Neuronal stem cell (in vitro differentiated cells): ENCODE measurements around the gene C20orf173.

Source experiments
- DNase-seq: peaks from one replicate; pipeline ENCODE4 v3.0.0-alpha.2; 2013; ENCODE audit warnings: low spot score
- H2AFZ ChIP-seq: one replicate; pipeline ENCODE4 v1.6.1; 2013; ENCODE audit warnings: mild to moderate bottlenecking, low read length, inconsistent platforms
- H2AK5ac ChIP-seq: 2 replicates; pipeline ENCODE4 v1.6.1; 2013; ENCODE audit warnings: low read depth, mild to moderate bottlenecking, inconsistent platforms, low read length, moderate library complexity, mixed read lengths
- H2BK120ac ChIP-seq: 2 replicates; pipeline ENCODE4 v1.6.1; 2013; ENCODE audit warnings: low read depth, mild to moderate bottlenecking, inconsistent platforms, low read length, moderate library complexity, mixed read lengths
- H2BK12ac ChIP-seq: one replicate; pipeline ENCODE4 v1.6.1; 2013; ENCODE audit warnings: low read length, inconsistent platforms
- H2BK15ac ChIP-seq: 2 replicates; pipeline ENCODE4 v1.6.1; 2013; ENCODE audit warnings: mild to moderate bottlenecking, low read length, inconsistent platforms, mixed read lengths
- H2BK5ac ChIP-seq: one replicate; pipeline ENCODE4 v1.6.1; 2013; ENCODE audit warnings: inconsistent platforms, mild to moderate bottlenecking, low read length, moderate library complexity
- H3K14ac ChIP-seq: one replicate; pipeline ENCODE4 v1.6.1; 2013; ENCODE audit warnings: low read length, inconsistent platforms
- H3K18ac ChIP-seq: 2 replicates; pipeline ENCODE4 v1.6.1; 2013; ENCODE audit warnings: low read length, inconsistent platforms
- H3K23ac ChIP-seq: 2 replicates; pipeline ENCODE4 v1.6.1; 2013; ENCODE audit warnings: low read depth, mild to moderate bottlenecking, mixed read lengths, low read length, inconsistent platforms; ENCODE audit not compliant: poor library complexity
- H3K27ac ChIP-seq: replicated peaks from 3 replicates; pipeline ENCODE4 v1.5.1; 2013; ENCODE audit warnings: low read length, inconsistent platforms
- H3K27me3 ChIP-seq, 3 experiments: 2 replicates each; pipeline ENCODE4 v1.6.1; 2013; ENCODE audit warnings: low read length in 3 of 3, mild to moderate bottlenecking in 2 of 3, inconsistent platforms in 1 of 3, low read depth in 1 of 3, mixed read lengths in 1 of 3, moderate library complexity in 1 of 3; ENCODE audit not compliant: control insufficient read depth in 3 of 3, insufficient read depth in 3 of 3
- H3K36me3 ChIP-seq, 2 donors: replicated peaks in 1 of 2; 2 replicates each; pipeline ENCODE4 v1.6.1; 2013; ENCODE audit warnings: low read length in 2 of 2; ENCODE audit not compliant: control insufficient read depth in 2 of 2, insufficient read depth in 2 of 2
- H3K4ac ChIP-seq: 2 replicates; pipeline ENCODE4 v1.6.1; 2013; ENCODE audit warnings: inconsistent platforms, mild to moderate bottlenecking, low read length, moderate library complexity
- H3K4me1 ChIP-seq, 2 donors: 1 replicate in 1 of 2; 2 replicates in 1 of 2; pipeline ENCODE4 v1.6.1; 2013; ENCODE audit warnings: low read length in 2 of 2, low read depth in 1 of 2; ENCODE audit not compliant: control insufficient read depth in 2 of 2, insufficient read depth in 1 of 2
- H3K4me2 ChIP-seq: one replicate; pipeline ENCODE4 v1.6.1; 2013; ENCODE audit warnings: mild to moderate bottlenecking, low read length, inconsistent platforms; ENCODE audit not compliant: insufficient read depth, poor library complexity, severe bottlenecking
- H3K4me3 ChIP-seq, 2 donors: 2 replicates each; pipeline ENCODE4 v1.5.1; 2013; ENCODE audit warnings: low read length in 2 of 2, mild to moderate bottlenecking in 2 of 2, inconsistent platforms in 1 of 2, moderate library complexity in 1 of 2
- H3K79me1 ChIP-seq: one replicate; pipeline ENCODE4 v1.6.1; 2013; ENCODE audit warnings: low read depth, mild to moderate bottlenecking, inconsistent platforms, low read length, moderate library complexity
- H3K9ac ChIP-seq: one replicate; pipeline ENCODE4 v1.6.1; 2013; ENCODE audit warnings: mild to moderate bottlenecking, low read depth, low read length, inconsistent platforms; ENCODE audit not compliant: poor library complexity
- H3K9me3 ChIP-seq, 2 donors: replicated peaks in 1 of 2; 2 replicates each; pipeline versions ENCODE3 to v1.6.1; 2013; ENCODE audit warnings: low read length in 2 of 2, mild to moderate bottlenecking in 2 of 2, inconsistent platforms in 1 of 2, low read depth in 1 of 2, mixed read lengths in 1 of 2, moderate library complexity in 1 of 2; ENCODE audit not compliant: control insufficient read depth in 2 of 2, insufficient read depth in 1 of 2
- H4K8ac ChIP-seq: one replicate; pipeline ENCODE4 v1.6.1; 2013; ENCODE audit warnings: low read depth, mild to moderate bottlenecking, inconsistent platforms, low read length, moderate library complexity
- H4K91ac ChIP-seq: one replicate; pipeline ENCODE4 v1.6.1; 2013; ENCODE audit warnings: low read length, low read depth, mild to moderate bottlenecking, inconsistent platforms; ENCODE audit not compliant: poor library complexity
- WGBS, 2 donors: extraction: QIAGEN DNeasy Blood & Tissue Kit; methylation state at CpG; one replicate each; pipeline ENCODE4 v1.1.7; 2013; ENCODE audit warnings: missing lambda C conversion rate in 2 of 2, mixed read lengths in 1 of 2; ENCODE audit not compliant: insufficient read length in 2 of 2, insufficient replicate concordance in 1 of 2; ENCODE audit errors: extremely low coverage in 2 of 2; 5-methylcytosine and 5-hydroxymethylcytosine counted together

C20orf173 gene

DNA sequence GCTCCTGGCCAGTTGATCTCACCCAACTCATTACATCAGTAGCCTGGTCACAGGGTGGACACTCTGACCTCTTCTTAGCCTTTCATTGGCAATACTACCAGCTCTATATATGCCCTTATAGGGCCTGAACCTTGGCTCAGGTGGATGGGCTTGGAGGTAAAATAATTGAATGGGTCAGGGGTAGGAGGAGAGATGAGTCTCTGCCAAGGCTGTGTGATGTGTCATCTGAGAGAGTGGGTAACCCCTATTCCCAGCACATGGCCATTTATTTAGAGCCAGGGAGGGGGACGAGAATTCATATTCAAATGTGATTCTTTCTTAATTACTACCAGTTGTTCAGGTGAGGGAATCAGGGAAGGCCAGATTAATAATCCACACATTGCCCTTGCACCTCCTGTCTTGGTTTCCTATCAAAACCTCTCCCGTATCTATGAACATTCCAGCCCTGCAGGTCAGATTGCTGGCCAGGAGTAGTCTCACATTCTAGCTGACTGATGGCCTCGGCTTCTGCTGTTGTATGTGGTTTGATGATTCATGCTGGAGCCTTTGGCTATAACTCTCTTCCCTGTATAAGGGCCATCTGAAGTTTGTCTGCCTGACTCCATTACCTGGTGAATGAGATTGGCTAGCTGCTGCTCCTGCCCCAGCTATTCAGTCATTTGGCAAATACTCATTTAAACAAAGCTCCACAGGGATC, 13.4 kb downstream of the C20orf173 start:
- H3K4me1 ChIP-seq = no peaks in the 10 kb centered on the region
- no peak overlapping the region for H2BK15ac ChIP-seq
- H3K79me1 ChIP-seq = no peaks in the 10 kb centered on the region
- H3K4ac ChIP-seq = no peak overlapping the region
- DNase-seq = no peak
- no peak overlapping the region for H4K91ac ChIP-seq
- H3K4me3 ChIP-seq = no peak overlapping the region
- H3K23ac ChIP-seq = no peak overlapping the region
- H3K14ac ChIP-seq = no peak overlapping the region
- H2AFZ ChIP-seq = no peak overlapping the region
- no peak overlapping the region for H3K18ac ChIP-seq
- H4K8ac ChIP-seq = no peak overlapping the region
- peaks cover 13 to 37% of the 10 kb centered on the region in 2 donors for H3K36me3 ChIP-seq
- H3K9me3 ChIP-seq = no peaks in the 10 kb centered on the region
- H2AK5ac ChIP-seq = no peak overlapping the region
- H3K27me3 ChIP-seq = no peaks in the 10 kb centered on the region
- H3K9ac ChIP-seq = no peak overlapping the region
- no CpG with 5 or more reads among the region's 3 CpGs for WGBS, 2 donors
- no peak overlapping the region for H2BK12ac ChIP-seq
- no peak overlapping the region for H2BK5ac ChIP-seq
- no peak overlapping the region for H2BK120ac ChIP-seq
- no peak overlapping the region for H3K4me2 ChIP-seq
- H3K27ac ChIP-seq = no peak overlapping the region

DNA sequence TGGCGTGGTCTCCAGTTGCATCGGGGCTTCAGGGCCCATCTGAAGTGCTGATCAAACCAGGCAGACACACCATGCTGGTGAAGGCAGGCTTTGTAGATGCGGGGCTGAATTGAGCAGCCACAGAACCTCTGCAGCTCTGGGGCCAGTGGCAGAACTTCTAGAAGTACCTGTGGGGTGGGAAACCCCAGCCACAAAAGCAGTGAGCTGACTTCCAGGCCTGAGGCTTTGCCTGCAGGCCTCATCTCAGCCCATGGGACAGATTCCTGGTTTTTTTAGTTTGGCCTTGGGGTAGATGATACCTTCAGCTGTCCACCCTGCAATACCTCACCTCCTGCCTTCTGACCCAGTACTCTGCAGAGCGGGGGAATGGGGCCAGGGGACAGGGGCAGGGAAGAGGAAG, 14.1 kb downstream of the C20orf173 start:
- Histone ChIP-seq H2BK12ac (no peak overlapping the region), H3K27me3 (no peaks in the 10 kb centered on the region), H2BK5ac (no peak overlapping the region), H3K4ac (no peak overlapping the region), H3K9me3 (no peaks in the 10 kb centered on the region), H3K27ac (no peak overlapping the region), H4K8ac (no peak overlapping the region), H3K79me1 (no peaks in the 10 kb centered on the region), H2BK15ac (no peak overlapping the region), H3K23ac (no peak overlapping the region), H3K4me1 (no peaks in the 10 kb centered on the region), H3K4me2 (no peak overlapping the region), H4K91ac (no peak overlapping the region), H3K14ac (no peak overlapping the region), H3K9ac (no peak overlapping the region), H2AFZ (no peak overlapping the region), H2BK120ac (no peak overlapping the region), H3K18ac (no peak overlapping the region), H2AK5ac (no peak overlapping the region), H3K4me3 (no peak overlapping the region), H3K36me3 (peaks cover 15 to 44% of the 10 kb centered on the region in 2 donors)
- DNase-seq = no peak
- WGBS, 2 donors = no CpG with 5 or more reads among the region's 4 CpGs

DNA sequence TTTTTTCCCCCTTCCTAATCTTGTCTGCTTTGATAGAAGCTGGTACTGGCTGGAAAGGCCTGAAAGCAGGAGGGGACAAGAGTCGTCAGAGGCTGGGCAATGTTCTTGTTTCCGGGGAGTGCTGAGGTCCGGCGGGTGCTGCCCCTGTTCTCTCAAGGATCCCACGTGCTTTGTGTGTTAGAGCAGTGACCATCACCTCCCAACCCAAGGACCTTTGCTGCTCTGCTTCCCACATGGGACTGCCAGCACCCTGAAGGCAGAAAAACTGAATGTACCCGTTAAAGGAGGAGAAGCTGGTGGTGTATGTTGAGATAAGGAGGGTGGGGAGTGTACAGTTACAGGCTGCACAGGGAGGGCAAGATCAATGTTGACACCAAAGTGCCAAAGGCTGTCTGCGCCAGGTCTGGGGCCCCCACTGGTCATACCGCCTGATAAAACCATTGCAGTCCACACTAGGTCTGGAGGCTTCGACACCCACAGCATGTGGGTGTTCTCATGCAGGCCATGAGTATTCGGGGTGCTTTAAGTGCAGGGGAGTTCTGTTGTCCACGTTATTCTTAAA, 15.0 kb downstream of the C20orf173 start:
- no peaks in the 10 kb centered on the region for H3K4me1 ChIP-seq
- H2BK5ac ChIP-seq = no peak overlapping the region
- no peak overlapping the region for H2AK5ac ChIP-seq
- no peak overlapping the region for H3K4me3 ChIP-seq
- H2BK120ac ChIP-seq = no peak overlapping the region
- peaks cover 22 to 53% of the 10 kb centered on the region in 2 donors for H3K36me3 ChIP-seq
- no CpG with 5 or more reads among the region's 11 CpGs for WGBS, 2 donors
- no peak overlapping the region for H3K23ac ChIP-seq
- H3K9me3 ChIP-seq = no peaks in the 10 kb centered on the region
- no peak overlapping the region for H2BK15ac ChIP-seq
- no peak overlapping the region for H4K8ac ChIP-seq
- no peak overlapping the region for H3K18ac ChIP-seq
- H3K4me2 ChIP-seq = no peak overlapping the region
- no peak overlapping the region for H2BK12ac ChIP-seq
- H3K4ac ChIP-seq = no peak overlapping the region
- no peak overlapping the region for H3K14ac ChIP-seq
- no peak overlapping the region for H2AFZ ChIP-seq
- no peak overlapping the region for H3K27ac ChIP-seq
- H3K79me1 ChIP-seq = no peaks in the 10 kb centered on the region
- no peaks in the 10 kb centered on the region for H3K27me3 ChIP-seq
- H4K91ac ChIP-seq = no peak overlapping the region
- H3K9ac ChIP-seq = no peak overlapping the region
- no peak for DNase-seq

DNA sequence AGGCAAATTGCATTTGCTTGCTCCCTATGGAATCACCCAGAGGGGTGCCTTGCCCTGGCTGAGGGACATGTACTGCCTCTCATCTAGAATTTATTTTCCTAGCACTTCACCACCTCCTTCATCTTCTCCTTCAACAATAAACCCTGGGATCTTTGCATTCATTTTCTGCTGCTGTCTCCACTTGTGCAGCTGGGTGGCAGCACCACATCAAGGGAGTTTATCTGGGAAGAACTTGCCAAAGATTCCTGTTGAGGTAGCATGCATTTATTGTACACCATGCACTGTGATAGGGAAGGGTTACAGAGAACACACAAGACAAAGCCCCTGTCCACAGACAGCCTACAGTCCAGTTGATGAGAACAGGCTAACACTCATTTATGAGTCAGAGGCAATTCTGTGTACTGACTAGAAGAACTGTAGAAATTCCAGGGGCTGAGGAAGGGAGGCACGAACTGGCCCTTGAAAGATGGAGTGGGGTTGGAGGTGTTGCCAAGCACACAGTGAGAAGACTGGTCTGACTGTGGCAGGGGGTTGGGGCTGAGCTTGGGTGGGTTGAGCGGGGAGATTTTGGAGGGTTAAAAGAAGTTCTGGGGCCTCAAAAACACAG, 17.5 kb downstream of the C20orf173 start:
- no peak overlapping the region for H2BK120ac ChIP-seq
- no CpG with 5 or more reads among the region's 2 CpGs for WGBS, 2 donors
- no peaks in the 10 kb centered on the region for H3K27me3 ChIP-seq
- H2BK5ac ChIP-seq = no peak overlapping the region
- H3K23ac ChIP-seq = no peak overlapping the region
- no peaks in the 10 kb centered on the region for H3K79me1 ChIP-seq
- peaks cover 31 to 77% of the 10 kb centered on the region in 2 donors for H3K36me3 ChIP-seq
- no peak overlapping the region for H2AFZ ChIP-seq
- no peaks in the 10 kb centered on the region for H3K4me1 ChIP-seq
- no peak overlapping the region for H4K8ac ChIP-seq
- H2BK15ac ChIP-seq = no peak overlapping the region
- H4K91ac ChIP-seq = no peak overlapping the region
- H3K4me2 ChIP-seq = no peak overlapping the region
- DNase-seq = peak; percentile 8
- no peak overlapping the region for H3K9ac ChIP-seq
- H3K14ac ChIP-seq = no peak overlapping the region
- no peak overlapping the region for H3K18ac ChIP-seq
- H3K4ac ChIP-seq = no peak overlapping the region
- H3K27ac ChIP-seq = no peak overlapping the region
- no peaks in the 10 kb centered on the region for H3K9me3 ChIP-seq
- H2BK12ac ChIP-seq = no peak overlapping the region
- no peak overlapping the region for H3K4me3 ChIP-seq
- no peak overlapping the region for H2AK5ac ChIP-seq
